ENCODE measurements around the gene LY6G6D.
"Not testable (repeated sequence)": the region's sequence is repeated elsewhere in the genome, so short reads cannot be mapped to it uniquely, and the experiment has no call there.

Gene LY6G6D

GRCh38 chr6:31702819-31703716 lies 12.1 kb upstream of the LY6G6D start, which contains the start of gene ABHD16A:
Gene ABHD16A, minus strand, starts transcription at chr6:31703324. Its CDS starts 43 bp downstream, at chr6:31703281.
- DNase-seq (ENCODE audit: low read depth, low spot score): peak; percentile 99
- peak within 1 kb of the TSS; percentile 98 for H3K4me3 ChIP-seq (ENCODE audit: low read depth, low read length)
- TF ChIP-seq CTCF (IDR thresholded peaks at IDR 0.05; ENCODE audit: low read depth, low read length): no peak
- in situ Hi-C loops (cut with HindIII; ENCODE audit: low sequenced_read_pairs): no loop called here

- DNase-seq (ENCODE audit: low read depth, low spot score): no peak
- no peak for TF ChIP-seq CTCF (IDR thresholded peaks at IDR 0.05; ENCODE audit: low read depth, low read length)
- in situ Hi-C loops (cut with HindIII; ENCODE audit: low sequenced_read_pairs): no loop called here
Observed at GRCh38 chr6:31705931-31706330, 9.2 kb upstream of the LY6G6D start.

GRCh38 chr6:31706599-31706998 lies 8.5 kb upstream of the LY6G6D start, which contains the start of gene LY6G6F:
Gene LY6G6F, plus strand, starts transcription at chr6:31706866. Its CDS starts 41 bp downstream, at chr6:31706907.
- in situ Hi-C loops (cut with HindIII; ENCODE audit: low sequenced_read_pairs): no loop called here
- DNase-seq (ENCODE audit: low read depth, low spot score): no peak
- TF ChIP-seq CTCF (IDR thresholded peaks at IDR 0.05; ENCODE audit: low read depth, low read length): no peak
- no peak within 1 kb of the TSS for H3K4me3 ChIP-seq (ENCODE audit: low read depth, low read length)

More at GRCh38 chr6:31705931-31706330, 9.2 kb upstream of the LY6G6D start:
- no peak overlapping the region for H3K4me3 ChIP-seq (ENCODE audit: low read depth, low read length)

GRCh38 chr6:31707701-31708100 lies 7.4 kb upstream of the LY6G6D start:
- no peak for TF ChIP-seq CTCF (IDR thresholded peaks at IDR 0.05; ENCODE audit: low read depth, low read length)
- DNase-seq (ENCODE audit: low read depth, low spot score): no peak
- in situ Hi-C loops (cut with HindIII; ENCODE audit: low sequenced_read_pairs): no loop called here
- H3K4me3 ChIP-seq (ENCODE audit: low read depth, low read length): no peak overlapping the region

GRCh38 chr6:31708224-31708623 lies 6.9 kb upstream of the LY6G6D start:
- DNase-seq (ENCODE audit: low read depth, low spot score): no peak
- in situ Hi-C loops (cut with HindIII; ENCODE audit: low sequenced_read_pairs): no loop called here
- TF ChIP-seq CTCF (IDR thresholded peaks at IDR 0.05; ENCODE audit: low read depth, low read length): no peak
- H3K4me3 ChIP-seq (ENCODE audit: low read depth, low read length): no peak overlapping the region

- in situ Hi-C loops (cut with HindIII; ENCODE audit: low sequenced_read_pairs); H3K4me3 ChIP-seq (ENCODE audit: low read depth, low read length); DNase-seq (ENCODE audit: low read depth, low spot score): not testable (repeated sequence)
Observed at GRCh38 chr6:31709157-31709556, 6.0 kb upstream of the LY6G6D start.

- in situ Hi-C loops (cut with HindIII; ENCODE audit: low sequenced_read_pairs): no loop called here
- no peak for DNase-seq (ENCODE audit: low read depth, low spot score)
- no peak overlapping the region for H3K4me3 ChIP-seq (ENCODE audit: low read depth, low read length)
Observed at GRCh38 chr6:31710523-31711219, 4.5 kb upstream of the LY6G6D start.

More at GRCh38 chr6:31710523-31711219, 4.5 kb upstream of the LY6G6D start:
- TF ChIP-seq CTCF (IDR thresholded peaks at IDR 0.05; ENCODE audit: low read depth, low read length): no peak
